Stomach (tissue), 4 donors: ENCODE measurements around the gene KCNJ15.

Experiments
- CTCF ChIP-seq, 7 experiments: fragments of 450-650 bp in 4 of 7; fragments of 200-600 bp in 3 of 7; sonication (generic) in 3 of 7; IDR thresholded peaks; one replicate each; pipeline ENCODE4 v1.5.1; 2016 to 2019; ENCODE audit warnings: antibody characterized with exemption in 7 of 7, control low read depth in 2 of 7, mild to moderate bottlenecking in 1 of 7
- EP300 ChIP-seq: sonication (generic); formaldehyde crosslinking; IDR thresholded peaks from one replicate; pipeline ENCODE4 v1.6.1; 2017; ENCODE audit warnings: antibody characterized with exemption
- POLR2AphosphoS5 ChIP-seq, 3 donors: sonication (generic); formaldehyde crosslinking; IDR thresholded peaks; one replicate each; pipeline ENCODE4 v1.6.1; 2016; ENCODE audit warnings: antibody characterized with exemption in 3 of 3

GRCh38 chr21:38228537-38228936 lies 28.3 kb upstream of the KCNJ15 start:
- no peak for TF ChIP-seq CTCF (IDR thresholded peaks at IDR 0.05)
- no peak for TF ChIP-seq EP300
- TF ChIP-seq POLR2AphosphoS5 (IDR thresholded peaks at IDR 0.05), result no peak
